SIG-M5 (cell line): ENCODE results near the gene MSH2.

Source experiments
- DNase-seq: peaks from one replicate; lab custom pipeline; 2025; lab: John Stamatoyannopoulos, UW

The MSH2 gene

DNA sequence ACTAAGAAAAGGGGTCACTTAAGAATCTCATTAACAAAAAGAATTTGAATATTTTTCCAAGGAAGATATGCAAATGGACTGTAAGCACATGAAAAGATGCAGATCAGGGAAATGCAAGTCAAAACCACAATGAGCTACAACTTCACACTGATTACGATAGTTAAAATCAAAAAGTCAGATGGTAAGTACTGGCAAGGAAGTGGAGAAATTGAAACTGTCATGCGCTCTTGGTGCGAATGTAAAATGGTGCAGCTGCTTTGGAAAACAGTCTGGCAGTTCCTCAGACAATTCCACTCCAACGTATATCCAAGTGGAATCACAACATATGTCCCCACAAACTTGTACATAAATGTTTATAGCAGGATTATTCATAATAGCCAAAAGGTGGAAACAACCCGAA is 81.4 kb downstream of the MSH2 start:
- no peak for DNase-seq

DNA sequence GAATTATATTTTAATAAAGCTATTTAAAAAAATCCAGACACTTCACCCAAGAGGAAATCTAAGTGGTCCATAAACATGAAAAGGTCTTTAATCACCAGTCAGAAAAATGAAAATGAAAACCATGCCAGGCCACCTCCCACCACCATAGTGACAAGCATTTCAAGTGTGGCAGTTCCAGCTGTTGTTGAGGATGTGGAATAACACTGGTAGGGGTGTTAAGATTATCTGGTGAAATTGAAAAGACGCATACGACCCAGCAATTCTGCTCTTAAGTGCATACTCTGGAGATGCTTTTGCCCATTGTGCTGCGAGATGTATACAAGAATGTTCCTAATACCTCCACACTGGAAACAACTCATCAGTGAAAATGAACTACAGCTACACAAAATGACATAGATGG is 82.2 kb downstream of the MSH2 start:
- no peak for DNase-seq

DNA sequence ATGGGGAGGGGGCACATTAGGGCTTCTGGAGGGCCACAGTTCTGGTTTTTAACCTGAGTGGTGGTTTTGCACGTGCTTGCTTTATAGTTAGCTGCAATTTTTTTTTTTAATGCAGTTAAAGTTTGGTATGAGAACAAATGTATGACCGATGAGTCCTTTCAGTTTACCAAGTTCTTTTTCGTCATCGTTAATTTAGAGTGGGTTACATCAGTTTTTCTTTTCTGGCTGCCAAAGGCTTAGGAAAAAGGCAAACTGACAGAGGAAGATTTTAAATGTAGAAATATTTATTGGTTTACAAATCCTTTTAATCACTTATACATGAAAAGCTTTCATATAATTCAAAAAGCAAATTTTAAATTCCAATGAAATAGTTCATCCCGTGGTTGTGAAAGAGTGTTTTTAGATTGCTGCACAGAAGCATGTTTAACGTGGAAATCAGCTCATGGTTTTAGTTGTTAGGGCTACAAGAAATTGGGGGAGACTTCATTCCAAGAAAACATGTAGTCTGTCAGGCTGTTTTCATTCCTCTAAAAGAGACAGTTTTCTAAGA is 82.9 kb downstream of the MSH2 start:
- DNase-seq = no peak

DNA sequence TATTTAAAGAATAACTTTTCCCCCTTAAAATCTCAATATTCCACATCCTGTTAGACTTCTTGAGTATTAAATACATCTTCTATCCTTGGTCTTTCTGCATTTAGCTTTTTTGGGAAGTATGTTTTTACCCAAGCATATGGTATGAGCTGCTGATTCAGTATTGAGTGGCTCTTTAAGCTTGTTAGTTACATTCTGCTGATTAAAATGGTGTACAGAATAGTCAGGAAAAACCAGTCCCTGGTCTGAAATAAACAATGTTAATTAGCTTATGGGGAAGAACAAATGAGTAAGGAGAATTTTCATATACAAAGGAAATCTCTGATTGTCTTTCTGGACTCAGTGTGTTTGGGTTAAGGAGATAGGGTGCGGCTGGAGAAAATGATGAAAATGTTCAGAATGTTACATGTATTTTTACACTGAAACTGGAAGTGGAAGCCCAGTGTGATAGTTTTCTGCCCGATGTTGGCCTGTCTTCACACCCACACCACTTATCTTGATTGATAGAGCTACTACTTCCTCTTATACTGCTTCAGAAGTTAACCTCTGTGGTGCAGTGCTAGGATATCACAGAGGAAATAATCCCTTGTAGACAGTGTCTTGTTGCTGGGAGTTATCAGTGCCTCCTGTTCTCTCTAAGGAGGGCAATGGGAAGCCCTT is 84.0 kb downstream of the MSH2 start:
- DNase-seq = peak; percentile 65

DNA sequence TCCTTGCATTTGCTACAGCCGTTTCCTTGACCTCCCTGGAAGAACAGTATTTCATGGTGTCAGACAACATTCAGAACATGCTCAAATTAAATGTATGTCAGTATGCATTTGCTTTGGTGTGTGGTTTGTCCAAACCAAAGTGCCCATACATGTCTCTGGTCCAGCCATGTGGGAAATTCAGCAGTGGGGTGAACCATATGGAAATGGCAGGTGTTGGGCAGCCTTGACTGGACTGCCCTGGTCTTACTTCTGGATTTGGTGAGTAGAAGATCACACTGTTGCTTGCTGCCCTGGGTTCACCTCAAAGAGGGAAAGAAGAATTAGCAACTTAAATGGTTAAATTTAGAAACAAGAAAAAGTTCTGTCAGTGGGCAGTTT is 84.5 kb downstream of the MSH2 start:
- no peak for DNase-seq

DNA sequence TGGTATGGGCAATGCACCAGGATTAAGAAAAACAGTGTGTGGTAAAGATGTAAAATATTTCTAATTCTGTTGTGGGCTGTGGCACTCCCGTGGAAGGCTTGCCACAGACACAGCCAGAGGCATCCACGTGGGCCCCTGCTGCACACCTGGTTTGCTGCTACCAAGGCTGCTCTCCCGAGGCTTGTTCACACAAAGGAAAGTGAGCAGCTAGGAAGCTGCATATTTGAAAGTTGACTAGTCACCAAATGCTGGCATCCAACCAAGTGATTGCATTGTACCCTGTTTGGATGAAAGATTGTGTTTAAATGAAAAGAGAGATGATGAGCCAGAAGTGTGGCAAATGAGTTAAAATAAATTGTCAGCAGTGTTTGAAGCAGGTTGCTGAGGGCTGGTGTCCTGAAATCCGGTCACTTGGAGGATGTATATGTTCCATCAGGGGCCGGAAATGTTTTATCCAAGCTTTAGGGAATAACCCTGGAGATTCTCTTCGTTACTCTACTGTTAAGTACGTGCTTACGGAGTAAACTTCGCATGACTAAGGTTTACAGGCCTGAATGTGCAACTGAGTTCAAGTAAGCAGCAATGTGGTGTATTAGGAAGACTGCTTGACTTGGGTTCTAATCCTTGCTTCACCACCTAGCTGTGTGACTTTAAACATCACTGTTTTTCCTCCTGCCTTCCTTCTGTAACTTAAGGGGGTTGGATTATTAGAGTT is 86.1 kb downstream of the MSH2 start:
- DNase-seq = no peak

DNA sequence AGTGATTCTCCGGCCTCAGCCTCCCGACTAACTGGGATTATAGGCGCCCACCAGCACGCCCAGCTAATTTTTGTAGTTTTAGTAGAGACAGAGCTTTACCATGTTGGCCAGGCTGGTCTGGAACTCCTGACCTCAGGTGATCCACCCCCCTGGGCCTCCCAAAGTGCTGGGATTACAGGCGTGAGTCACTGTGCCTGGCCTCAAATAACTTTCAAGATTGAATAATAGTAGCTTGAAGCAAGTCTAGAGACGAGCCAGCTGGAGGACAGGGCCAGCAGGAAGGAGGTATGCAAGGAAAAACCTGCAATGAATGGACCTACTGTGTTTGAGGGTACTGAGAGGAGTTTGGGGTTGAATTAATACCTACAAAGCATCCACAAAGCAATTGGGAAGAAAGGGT is 87.5 kb downstream of the MSH2 start:
- no peak for DNase-seq

DNA sequence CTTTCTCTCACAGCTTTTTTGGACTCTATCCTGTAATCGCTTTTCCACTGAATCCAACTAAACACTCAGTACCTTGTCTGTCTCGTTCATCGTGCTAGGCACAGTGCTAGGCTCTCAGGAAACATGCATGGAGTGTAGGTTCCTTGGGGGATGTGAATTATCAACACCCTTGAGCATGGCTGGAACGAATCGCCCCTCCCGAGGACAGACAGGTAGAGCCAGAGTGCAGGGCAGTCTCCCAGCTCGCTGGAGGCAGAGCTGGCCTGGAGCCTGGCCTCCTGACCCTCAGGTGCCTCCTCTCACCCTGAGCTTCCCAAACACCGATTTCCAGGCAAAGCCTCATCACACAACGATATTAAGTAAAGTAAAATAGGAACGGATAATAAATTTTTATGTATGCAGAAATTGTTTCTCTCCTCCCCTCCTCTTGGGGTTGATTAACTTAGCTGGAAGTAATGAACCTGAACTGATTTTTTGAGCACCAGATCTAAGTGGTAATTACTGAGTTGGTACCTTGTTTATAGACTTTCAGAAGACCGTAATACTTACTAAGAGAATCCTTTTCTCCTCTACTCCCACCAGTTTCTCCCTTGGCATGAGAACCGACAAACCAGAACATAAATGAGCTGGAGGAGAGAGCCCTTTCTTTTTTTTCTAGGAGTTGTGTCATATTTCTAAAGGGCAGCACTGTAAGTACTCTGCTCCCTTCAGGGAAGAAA is 90.5 kb downstream of the MSH2 start:
- DNase-seq = no peak

DNA sequence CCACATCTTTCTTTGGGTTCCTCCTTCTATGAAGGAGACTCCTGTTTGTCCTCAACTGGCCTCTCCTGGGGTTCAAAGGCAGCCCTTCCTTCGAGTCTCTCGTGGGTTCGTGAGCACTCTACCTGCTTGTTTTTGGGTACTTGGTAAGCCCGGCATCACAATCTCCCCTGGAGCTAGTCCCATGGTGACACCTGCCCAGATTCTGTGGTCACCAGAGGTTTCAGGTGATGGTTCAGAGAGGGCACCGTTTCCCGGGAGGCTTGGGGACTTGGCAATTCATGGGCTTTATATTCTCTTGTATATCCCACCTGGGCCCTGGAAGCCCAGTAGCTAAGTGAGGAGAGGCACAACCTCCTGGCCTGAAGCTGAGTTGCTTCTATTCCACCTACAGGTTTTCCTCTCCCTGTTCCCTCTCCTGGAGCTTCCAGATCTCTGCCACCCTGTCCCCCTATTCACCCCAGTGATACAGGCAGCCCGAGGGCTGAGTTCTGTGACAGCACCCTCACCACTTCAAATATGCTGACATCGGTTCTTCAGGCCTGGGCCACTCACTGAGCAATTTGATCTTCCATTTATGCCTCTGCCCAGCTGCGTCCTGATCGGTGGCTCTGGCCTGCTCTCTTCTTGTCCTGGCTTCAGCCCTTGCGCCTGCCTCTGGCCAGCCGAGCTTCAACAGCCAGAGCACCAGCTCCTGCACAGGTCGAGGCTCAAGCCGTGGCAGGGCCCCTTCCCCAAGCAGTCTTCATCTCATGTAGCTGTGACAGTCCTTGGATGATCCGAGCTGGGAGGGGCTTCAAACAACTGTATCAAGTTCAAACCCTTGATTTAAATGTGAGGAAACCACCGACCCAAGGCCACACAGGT is 91.5 kb downstream of the MSH2 start:
- no peak for DNase-seq

DNA sequence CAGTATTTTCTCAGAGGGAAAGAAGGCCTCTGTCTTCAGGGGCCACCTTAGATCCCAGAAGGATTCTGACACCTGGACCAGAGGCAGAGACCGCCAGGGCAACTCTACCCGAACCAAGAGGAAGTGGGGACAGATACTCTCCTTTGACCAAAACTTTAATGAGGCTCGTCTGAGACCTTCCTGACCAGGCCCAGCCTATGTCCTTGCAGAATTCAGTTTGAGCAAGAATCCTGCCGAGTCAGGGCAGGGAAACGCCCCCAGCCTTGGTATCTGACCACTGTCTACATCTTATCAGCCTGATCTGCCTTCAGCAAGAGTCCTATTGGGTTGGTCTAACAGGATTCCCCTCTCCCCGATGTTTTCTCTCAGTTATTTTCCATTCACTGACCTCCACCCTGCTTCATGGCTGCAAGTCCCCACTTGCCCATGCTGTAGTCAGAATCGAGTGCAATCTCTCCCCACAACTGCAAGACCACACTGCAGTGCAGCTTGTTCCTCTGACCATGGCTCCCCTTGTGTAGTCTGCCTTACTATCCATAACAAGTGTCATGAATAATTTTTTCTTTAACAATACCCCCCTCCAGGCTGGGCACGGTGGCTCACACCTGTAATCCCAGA is 95.0 kb downstream of the MSH2 start:
- no peak for DNase-seq

DNA sequence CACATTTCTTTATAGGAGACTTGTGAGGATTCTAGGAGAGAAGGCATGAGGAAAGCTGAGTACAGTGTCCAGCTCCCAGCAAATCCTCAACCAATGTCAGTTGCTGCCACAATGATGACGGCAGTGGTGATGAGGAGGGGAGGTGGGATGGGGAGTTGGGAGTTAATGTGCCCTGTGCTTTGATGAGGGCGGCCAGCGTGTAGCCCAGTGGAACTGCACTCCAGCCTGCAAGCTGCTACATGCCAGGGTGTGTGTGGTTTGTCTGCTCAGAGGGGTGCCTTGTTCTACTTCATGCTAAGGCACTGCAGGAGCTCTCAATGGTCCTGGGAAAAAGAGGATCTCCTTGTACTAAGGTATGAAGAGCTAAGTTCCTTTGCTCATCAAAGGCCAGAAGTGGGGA is 96.1 kb downstream of the MSH2 start:
- DNase-seq = no peak

DNA sequence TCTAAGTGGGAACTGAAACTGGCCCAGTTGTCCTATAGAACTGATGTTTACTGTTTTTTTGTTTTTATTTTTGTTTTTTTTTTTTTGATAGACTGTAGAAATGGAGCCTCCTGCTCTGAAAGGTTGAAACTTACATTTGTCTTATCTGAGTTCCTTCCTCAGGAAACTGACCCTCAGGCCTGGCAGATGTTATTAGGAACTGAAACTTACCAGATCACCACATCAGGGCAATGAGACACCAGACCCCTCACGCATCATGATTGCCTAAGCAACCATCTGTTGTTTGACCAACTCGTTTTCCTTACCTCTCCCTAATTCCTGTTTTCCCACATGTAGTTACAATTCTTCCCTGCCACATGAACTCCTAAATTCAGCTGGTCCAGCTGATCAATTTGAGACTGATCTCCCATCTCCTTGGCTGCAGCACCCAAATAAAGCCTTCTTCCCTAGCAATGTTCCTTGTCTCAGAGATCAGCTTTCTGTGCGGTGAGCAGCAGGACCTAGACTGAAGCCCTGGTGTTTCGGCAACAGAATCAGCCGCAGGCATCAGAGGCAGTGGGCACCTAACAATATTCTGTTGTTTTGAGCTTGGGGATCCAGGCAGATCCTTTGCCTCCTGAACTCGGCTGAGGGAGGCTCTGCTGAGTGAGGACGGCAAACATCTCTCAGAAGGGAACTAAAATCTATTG is 96.8 kb downstream of the MSH2 start:
- DNase-seq = no peak

DNA sequence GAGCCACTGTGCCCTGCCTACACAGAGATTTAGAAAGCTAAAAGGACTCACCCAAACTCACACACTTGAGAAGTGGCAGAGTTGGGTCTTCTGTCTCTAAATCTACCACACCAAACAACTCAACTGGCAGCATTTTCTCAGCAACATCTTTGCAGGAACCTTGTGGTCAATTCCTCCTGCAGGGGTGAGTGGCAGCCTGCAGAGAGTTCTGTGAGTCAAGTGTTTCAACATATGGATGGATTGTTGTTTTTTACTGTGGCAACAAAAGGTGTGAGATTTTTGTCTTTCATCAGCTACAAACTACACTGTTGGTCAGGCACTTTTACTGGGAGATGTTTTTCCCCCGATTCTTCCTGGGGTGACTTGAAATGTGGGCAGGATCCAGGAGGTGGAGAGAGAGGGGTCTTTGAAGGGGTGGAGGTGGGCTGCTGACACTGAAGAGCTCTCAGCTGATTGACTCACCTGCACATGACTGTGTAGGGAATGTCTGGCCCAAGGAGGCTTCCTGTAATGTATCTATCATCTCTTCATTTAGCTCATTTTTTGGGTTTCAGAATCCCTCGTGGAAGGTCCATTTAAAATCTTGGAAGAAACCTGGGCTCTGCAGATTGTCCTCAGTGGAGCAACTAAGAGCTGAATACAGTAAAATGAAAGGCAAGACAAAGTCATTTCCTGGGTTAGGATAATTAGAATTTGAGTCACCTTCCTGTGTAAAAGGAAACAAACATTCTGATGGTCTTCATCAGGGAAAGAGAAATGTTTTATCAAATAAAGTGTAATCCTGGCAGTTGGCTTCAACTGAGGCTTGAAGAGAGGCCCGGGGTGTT is 98.6 kb downstream of the MSH2 start:
- DNase-seq = no peak

DNA sequence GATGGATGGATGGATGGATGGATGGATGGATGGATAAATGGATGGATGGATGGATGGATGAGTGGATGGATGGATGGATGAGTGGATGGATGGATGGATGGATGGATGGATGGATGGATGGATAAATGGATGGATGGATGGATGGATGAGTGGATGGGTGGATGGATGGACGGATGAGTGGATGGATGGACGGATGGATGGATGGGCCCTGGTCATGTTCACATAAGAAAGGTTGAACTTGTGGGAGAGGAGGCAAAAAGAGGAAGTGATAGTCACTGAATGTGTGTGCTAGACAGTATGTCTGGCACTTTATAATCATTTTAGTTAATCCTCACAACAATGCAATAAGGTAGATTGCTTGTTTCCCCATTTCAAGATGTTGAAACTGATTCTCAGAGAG is 99.5 kb downstream of the MSH2 start:
- DNase-seq = peak; percentile 13

DNA sequence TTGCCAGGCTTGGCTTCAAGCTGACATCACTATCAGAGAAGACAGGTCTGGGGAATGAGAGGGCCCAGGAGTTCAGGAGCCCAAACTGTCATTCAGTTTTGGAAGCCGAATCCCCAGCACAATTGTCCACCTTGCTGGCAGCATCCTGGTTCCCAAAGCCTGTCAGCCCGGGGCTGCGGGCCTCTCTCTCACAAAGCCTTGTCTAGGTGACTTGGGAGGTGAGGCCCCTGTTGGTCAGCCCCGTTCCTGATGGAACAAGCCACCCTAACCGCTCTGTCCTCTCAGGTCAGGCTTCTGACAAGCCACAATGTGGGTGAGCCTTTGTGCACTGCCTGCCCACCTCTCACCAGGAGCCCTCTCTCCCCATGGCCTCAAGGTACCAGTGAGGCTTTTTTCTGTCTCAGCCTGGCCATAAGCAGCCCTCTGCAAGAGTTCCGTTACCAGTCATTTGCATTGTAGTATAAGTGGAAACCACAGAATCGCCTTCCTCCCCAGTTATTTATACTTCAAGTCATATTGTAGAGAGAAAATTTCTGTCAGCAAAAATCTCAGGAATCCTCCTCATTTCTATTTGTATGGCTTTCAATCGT is 100.6 kb downstream of the MSH2 start:
- no peak for DNase-seq

DNA sequence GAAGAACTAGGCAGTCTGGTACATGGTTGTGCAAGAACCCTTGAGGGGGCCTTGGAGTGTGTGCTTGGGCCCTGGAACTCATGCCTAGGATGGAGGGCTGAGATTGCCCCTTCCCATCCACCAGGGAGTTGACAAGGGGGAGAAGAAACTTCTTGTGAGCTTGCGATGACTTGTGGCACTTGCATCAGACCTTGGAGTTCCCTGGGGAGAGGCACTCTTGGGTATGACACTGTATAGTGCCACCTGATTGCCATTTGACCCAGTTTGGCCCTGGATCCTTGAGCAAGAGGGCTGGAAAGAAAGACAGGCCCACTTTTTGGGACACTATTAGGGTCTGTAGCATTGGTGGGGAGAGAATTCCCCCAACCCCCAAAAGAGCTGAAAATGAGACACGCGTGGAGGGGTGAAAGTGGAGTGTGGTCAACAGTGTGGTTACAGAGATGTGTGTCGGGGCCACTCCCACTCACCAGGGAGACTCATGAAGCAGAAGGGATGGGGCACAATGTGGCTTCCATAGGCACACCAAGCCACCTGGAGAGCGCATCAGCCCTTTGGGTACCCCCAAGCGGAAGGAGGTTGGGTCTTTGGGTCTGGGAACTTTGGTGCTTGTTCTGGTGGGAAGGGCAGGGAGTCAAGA is 101.3 kb downstream of the MSH2 start:
- no peak for DNase-seq

DNA sequence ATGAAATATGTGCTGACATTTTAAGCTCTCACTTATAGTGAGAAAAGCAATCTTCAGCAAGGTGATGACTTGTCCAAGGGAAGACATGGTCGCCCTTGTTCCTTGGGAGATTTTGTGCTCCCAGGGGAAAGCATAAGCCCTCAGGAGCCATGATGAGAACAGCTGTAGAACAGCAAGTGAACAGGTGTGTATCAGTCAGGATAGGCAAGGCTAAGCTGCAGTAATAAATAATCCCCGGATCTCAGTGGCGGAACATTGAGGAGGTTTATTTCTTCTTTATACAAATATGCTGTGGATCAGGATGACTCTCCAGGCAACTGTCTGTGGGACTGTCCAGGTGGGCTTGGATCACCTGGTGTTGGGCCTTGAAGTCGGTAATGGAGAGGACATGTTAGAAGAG is 103.1 kb downstream of the MSH2 start:
- no peak for DNase-seq

DNA sequence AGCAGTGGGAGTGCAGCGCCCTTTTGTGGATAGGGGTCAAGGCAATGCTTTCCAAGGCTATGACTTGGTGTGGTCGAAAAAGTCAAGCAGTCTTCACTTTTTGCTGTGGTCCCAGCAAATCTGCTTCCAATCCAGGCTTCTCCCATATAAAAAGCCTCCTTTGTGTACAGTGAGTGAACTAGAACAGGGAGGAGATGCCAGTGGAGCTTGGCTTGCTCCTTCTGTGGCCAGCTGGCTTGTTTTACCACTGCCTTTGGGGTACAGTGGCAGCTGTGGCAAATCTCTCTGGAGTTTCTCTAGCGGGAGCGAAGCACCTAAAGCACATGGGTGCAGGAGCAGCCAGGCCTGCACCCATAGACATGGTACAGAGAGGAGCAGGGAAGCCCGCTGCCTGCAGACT is 103.5 kb downstream of the MSH2 start:
- no peak for DNase-seq

DNA sequence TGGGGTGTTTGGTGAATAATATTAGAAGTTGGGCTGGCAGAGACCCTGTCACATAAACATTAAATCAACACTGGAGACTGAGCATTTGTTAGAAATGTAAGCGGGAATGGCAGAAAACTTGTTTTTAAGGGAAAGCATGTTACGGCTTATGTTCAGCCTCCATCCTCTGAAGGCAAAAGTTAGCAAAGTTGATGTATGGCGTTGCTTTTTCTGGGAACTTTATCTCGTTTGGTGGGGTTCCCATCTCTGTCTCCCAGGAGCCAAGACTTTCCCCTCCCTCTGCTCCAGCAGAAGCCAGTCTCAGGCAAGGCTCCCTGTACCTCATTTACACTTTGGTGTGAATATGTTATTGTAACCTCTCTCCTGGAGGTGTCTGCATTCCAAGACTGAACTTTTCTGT is 105.1 kb downstream of the MSH2 start:
- no peak for DNase-seq
